GM19239 (cell line): Measurements from ENCODE around the gene PCDHGB5.
"Not testable (repeated sequence)": the region's sequence is repeated elsewhere in the genome, so short reads cannot be mapped to it uniquely, and the experiment has no call there.

Source experiments
- DNase-seq: peaks from one replicate; pipeline ENCODE4 v3.0.0; 2011; ENCODE audit warnings: low spot score; ENCODE audit not compliant: insufficient read length
- FAIRE-seq: peaks from 2 replicates; lab custom pipeline; 2011; peaks lifted over from hg19 to GRCh38; lab: Jason Lieb, UNC

PCDHGB5 gene

DNA sequence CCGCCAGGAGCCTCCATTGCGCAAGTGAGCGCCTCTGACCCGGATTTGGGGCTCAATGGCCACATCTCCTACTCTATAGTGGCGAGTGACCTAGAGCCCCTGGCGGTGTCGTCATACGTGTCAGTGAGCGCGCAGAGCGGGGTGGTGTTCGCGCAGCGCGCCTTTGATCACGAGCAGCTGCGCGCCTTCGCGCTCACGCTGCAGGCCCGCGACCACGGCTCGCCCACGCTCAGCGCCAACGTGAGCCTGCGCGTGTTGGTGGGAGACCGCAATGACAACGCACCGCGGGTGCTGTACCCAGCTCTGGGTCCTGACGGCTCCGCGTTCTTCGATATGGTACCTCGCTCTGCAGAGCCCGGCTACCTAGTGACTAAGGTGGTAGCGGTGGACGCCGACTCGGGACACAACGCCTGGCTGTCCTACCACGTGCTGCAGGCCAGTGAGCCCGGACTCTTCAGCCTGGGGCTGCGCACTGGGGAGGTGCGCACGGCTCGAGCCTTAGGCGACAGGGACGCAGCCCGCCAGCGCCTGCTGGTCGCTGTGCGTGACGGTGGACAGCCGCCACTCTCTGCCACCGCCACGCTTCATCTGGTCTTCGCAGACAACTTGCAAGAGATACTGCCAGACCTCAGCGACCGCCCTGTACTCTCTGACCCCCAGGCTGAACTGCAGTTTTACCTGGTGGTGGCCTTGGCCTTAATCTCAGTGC lies 12.0 kb downstream of the PCDHGB5 start:
- no peak for DNase-seq
- no peak for FAIRE-seq

DNA sequence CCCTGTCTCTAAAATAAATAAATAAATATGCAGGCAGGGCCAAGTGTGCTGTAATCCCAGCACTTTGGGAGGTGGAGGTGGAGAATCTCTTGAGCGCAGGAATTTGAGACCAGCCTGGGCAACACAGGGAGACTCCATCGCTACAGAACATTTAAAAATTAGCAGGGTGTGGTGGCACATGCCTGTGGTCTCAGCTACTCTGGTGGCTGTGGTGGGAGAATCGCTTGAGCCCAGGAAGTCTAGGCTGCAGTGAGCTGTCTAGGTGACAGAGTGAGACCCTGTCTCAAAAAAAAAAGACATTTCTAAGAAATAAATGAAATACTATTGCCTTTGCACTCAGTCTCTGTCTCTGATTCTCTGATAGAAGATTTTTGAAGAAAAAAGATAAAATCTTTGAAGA lies 13.8 kb downstream of the PCDHGB5 start:
- DNase-seq: no peak
- FAIRE-seq: no peak

GRCh38 chr5:141412854-141413539 lies 15.2 kb downstream of the PCDHGB5 start, which contains the start of gene PCDHGA10:
TSS of gene PCDHGA10 (plus strand) at chr5:141412987. CDS start at chr5:141413176, 189 bp downstream.
- FAIRE-seq (peak; percentile 23), DNase-seq (peak; percentile 68)

DNA sequence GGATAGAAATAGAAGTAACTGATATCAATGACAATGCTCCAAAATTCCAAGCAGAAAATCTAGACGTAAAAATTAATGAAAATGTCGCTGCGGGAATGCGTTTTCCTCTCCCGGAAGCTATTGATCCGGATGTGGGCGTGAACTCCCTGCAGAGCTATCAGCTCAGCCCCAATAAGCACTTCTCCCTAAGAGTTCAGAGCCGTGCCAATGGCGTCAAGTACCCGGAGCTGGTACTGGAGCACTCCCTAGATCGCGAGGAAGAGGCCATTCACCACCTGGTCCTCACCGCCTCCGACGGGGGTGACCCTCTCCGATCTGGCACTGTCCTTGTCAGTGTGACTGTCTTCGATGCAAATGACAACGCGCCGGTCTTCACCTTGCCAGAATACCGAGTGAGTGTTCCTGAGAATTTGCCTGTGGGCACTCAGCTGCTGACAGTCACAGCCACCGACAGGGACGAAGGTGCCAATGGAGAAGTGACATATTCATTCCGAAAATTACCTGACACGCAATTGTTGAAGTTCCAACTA lies 15.9 kb downstream of the PCDHGB5 start:
- FAIRE-seq (no peak), DNase-seq (no peak)

GRCh38 chr5:141414548-141415274 lies 17.0 kb downstream of the PCDHGB5 start:
- not testable (repeated sequence) for DNase-seq

GRCh38 chr5:141415275-141415618 lies 17.5 kb downstream of the PCDHGB5 start:
- DNase-seq, FAIRE-seq: not testable (repeated sequence)

More at GRCh38 chr5:141414548-141415274, 17.0 kb downstream of the PCDHGB5 start:
- FAIRE-seq: not testable (repeated sequence)

GRCh38 chr5:141417494-141418172 lies 19.9 kb downstream of the PCDHGB5 start, which contains the start of gene PCDHGB7:
TSS of gene PCDHGB7 (plus strand) at chr5:141417677. CDS start at chr5:141417860, 183 bp downstream.
- DNase-seq: peak; percentile 65
- FAIRE-seq: peak; percentile 68

DNA sequence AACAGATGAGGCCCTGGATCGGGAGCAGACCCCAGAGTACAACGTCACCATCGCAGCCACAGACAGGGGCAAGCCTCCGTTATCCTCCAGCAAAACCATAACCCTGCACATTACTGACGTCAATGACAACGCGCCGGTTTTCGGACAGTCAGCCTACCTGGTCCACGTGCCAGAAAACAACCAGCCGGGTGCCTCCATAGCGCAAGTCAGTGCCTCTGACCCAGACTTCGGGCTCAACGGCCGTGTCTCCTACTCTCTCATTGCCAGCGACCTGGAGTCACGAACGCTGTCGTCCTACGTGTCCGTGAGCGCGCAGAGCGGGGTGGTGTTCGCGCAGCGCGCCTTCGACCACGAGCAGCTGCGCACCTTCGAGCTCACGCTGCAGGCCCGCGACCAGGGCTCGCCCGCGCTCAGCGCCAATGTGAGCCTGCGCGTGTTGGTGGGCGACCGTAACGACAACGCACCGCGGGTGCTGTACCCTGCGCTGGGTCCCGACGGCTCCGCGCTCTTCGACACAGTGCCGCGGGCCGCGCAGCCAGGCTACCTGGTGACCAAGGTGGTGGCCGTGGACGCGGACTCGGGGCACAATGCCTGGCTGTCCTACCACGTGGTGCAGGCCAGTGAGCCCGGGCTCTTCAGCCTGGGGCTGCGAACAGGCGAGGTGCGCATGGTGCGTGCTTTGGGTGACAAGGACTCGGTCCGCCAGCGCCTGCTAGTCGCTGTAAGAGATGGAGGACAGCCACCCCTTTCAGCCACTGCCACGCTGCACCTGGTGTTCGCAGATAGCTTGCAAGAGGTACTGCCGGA lies 21.5 kb downstream of the PCDHGB5 start:
- DNase-seq: no peak
- FAIRE-seq: no peak

- peak; percentile 73 for FAIRE-seq
- DNase-seq: peak; percentile 48
Observed at GRCh38 chr5:141420855-141421488, 23.2 kb downstream of the PCDHGB5 start, which contains the start of gene PCDHGA11. TSS of gene PCDHGA11 (plus strand) at chr5:141421051. CDS start at chr5:141421228, 177 bp downstream.

GRCh38 chr5:141421489-141421855 lies 23.7 kb downstream of the PCDHGB5 start:
- no peak for FAIRE-seq
- no peak for DNase-seq

DNA sequence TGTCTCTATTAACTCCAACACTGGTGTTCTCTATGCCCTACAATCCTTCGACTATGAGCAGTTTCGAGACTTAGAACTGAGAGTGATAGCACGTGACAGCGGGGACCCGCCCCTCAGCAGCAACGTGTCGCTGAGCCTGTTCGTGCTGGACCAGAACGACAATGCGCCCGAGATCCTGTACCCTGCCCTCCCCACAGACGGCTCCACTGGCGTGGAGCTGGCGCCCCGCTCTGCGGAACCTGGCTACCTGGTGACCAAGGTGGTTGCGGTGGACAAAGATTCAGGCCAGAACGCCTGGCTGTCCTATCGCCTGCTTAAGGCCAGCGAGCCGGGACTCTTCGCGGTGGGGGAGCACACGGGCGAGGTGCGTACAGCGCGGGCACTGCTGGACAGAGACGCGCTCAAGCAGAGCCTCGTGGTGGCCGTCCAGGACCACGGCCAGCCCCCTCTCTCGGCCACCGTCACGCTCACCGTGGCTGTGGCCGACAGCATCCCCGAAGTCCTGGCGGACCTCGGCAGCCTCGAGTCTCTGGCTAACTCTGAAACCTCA lies 25.1 kb downstream of the PCDHGB5 start:
- no peak for DNase-seq
- no peak for FAIRE-seq

GRCh38 chr5:141427783-141428426 lies 30.2 kb downstream of the PCDHGB5 start:
- no peak for DNase-seq
- no peak for FAIRE-seq

- FAIRE-seq (peak; percentile 84), DNase-seq (no peak)
Observed at GRCh38 chr5:141430332-141431113, 32.8 kb downstream of the PCDHGB5 start, which contains the start of gene PCDHGA12. TSS of gene PCDHGA12 (plus strand) at chr5:141430507. CDS start at chr5:141430760, 253 bp downstream.

- FAIRE-seq (no peak), DNase-seq (no peak)
Observed at GRCh38 chr5:141431286-141431685, 33.5 kb downstream of the PCDHGB5 start.

- DNase-seq, FAIRE-seq: not testable (repeated sequence)
Observed at GRCh38 chr5:141432308-141432707, 34.6 kb downstream of the PCDHGB5 start.

- not testable (repeated sequence) for FAIRE-seq, DNase-seq
Observed at GRCh38 chr5:141432726-141433125, 35.0 kb downstream of the PCDHGB5 start.

GRCh38 chr5:141434006-141434405 lies 36.3 kb downstream of the PCDHGB5 start:
- DNase-seq (no peak), FAIRE-seq (no peak)
